ENCODE results near the gene HAUS7. TPM values are rescaled to one million over a fixed set of nuclear protein-coding genes. Genes with fewer than 3 reads are reported as not detected.

The HAUS7 gene
- total RNA-seq, 2 experiments from 2014 or later: 24.4 to 25.6 TPM

GRCh38 chrX:153465691-153466380 is 4.5 kb downstream of the HAUS7 start:
- H3K9me3 ChIP-seq (ENCODE audit: control insufficient read depth in 1 of 2, insufficient read depth in 1 of 2, low read length in 2 of 2): no peaks in the 10 kb centered on the region
- no peak overlapping the region for H3K27ac ChIP-seq (ENCODE audit: low read depth in 1 of 2, low read length in 2 of 2)
- H3K27me3 ChIP-seq (ENCODE audit: control insufficient read depth in 1 of 2, insufficient read depth in 2 of 2, low read length in 2 of 2): no peaks in the 10 kb centered on the region
- ATAC-seq (ENCODE audit: poor library complexity): no peak
- ChIA-PET CTCF (no interaction called here), POLR2A (no interaction called here)
- Mint-ChIP-seq H3K9me3 (no peaks in the 10 kb centered on the region), H3K27ac (no peak overlapping the region), H3K4me1 (ENCODE audit: low read depth) (peaks cover under 1% of the 10 kb centered on the region), H3K4me3 (no peak overlapping the region), H3K27me3 (no peaks in the 10 kb centered on the region), H3K36me3 (ENCODE audit: low read depth) (peaks cover 22% of the 10 kb centered on the region)
- no peak overlapping the region for H3K4me3 ChIP-seq (ENCODE audit: low read length)
- TF ChIP-seq, protein P1, sequence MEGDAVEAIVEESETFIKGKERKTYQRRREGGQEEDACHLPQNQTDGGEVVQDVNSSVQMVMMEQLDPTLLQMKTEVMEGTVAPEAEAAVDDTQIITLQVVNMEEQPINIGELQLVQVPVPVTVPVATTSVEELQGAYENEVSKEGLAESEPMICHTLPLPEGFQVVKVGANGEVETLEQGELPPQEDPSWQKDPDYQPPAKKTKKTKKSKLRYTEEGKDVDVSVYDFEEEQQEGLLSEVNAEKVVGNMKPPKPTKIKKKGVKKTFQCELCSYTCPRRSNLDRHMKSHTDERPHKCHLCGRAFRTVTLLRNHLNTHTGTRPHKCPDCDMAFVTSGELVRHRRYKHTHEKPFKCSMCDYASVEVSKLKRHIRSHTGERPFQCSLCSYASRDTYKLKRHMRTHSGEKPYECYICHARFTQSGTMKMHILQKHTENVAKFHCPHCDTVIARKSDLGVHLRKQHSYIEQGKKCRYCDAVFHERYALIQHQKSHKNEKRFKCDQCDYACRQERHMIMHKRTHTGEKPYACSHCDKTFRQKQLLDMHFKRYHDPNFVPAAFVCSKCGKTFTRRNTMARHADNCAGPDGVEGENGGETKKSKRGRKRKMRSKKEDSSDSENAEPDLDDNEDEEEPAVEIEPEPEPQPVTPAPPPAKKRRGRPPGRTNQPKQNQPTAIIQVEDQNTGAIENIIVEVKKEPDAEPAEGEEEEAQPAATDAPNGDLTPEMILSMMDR (IDR thresholded peaks at IDR 0.05): no peak
- intact Hi-C loops (cut with DNase I, micrococcal nuclease): no loop called here
- H3K4me1 ChIP-seq (ENCODE audit: insufficient read depth, low read length): peaks cover 17% of the 10 kb centered on the region
- peaks cover 21% of the 10 kb centered on the region for H3K36me3 ChIP-seq (ENCODE audit: insufficient read depth, low read length)
- no peak for DNase-seq

DNA sequence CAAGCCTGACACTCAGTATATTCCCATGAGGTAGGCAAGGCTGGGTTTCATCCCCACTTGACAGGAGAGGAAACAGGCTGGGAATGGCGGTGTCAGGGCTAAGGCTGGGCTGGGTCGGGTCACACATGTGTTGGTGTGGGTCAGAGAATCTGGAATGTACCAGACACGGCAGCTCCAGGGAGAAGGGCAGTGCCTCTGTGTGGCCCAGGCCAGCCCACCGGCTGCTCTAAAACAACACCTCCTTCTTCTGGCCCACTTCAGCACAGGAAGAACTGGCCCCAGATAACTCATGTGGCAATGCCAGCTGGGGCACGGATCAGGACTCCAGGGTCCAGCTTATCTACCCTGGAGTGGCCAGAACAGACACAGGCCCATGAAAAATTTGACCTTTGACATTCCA is 6.3 kb downstream of the HAUS7 start:
- Mint-ChIP-seq H3K4me3 (no peak overlapping the region), H3K27me3 (no peaks in the 10 kb centered on the region), H3K9me3 (no peaks in the 10 kb centered on the region), H3K27ac (no peak overlapping the region), H3K36me3 (ENCODE audit: low read depth) (peaks cover 34% of the 10 kb centered on the region), H3K4me1 (ENCODE audit: low read depth) (no peaks in the 10 kb centered on the region)
- Histone ChIP-seq H3K4me3 (ENCODE audit: low read length) (no peak overlapping the region), H3K4me1 (ENCODE audit: insufficient read depth, low read length) (peaks cover 7% of the 10 kb centered on the region), H3K36me3 (ENCODE audit: insufficient read depth, low read length) (peaks cover 28% of the 10 kb centered on the region), H3K9me3 (ENCODE audit: control insufficient read depth in 1 of 2, insufficient read depth in 1 of 2, low read length in 2 of 2) (no peaks in the 10 kb centered on the region), H3K27me3 (ENCODE audit: control insufficient read depth in 1 of 2, insufficient read depth in 2 of 2, low read length in 2 of 2) (no peaks in the 10 kb centered on the region), H3K27ac (ENCODE audit: low read depth in 1 of 2, low read length in 2 of 2) (no peak overlapping the region)
- POLR2A ChIA-PET: no interaction called here
- ATAC-seq (ENCODE audit: poor library complexity): no peak
- TF ChIP-seq, protein P1 (IDR thresholded peaks at IDR 0.05): no peak
- DNase-seq: no peak
- intact Hi-C loops (cut with DNase I, micrococcal nuclease): no loop called here
- CTCF ChIA-PET: no interaction called here

DNA sequence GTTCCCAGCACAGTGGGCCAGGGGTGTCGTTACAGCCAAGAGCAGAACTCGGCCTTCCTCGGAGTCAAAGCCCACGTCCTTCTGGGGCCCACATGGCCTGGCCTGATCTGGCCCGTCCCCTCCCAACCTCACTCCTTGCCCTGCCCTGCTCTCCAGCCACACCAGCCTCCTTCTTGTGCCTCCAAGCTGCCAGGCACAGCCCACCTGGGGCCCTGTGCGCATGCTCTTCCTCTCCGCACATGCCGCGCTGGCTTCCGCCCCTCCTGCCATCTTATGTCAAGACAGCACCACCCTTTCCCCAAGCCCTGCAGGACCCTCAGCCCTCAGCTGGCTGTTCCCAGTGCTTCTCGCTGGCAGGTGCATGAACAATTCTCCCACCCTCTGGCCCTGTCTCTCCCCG is 6.8 kb downstream of the HAUS7 start:
- TF ChIP-seq, protein P1 (IDR thresholded peaks at IDR 0.05): no peak
- no peak overlapping the region for H3K4me3 Mint-ChIP-seq

More for the DNA sequence above, 6.8 kb downstream of the HAUS7 start:
- CTCF ChIA-PET: no interaction called here
- Mint-ChIP-seq H3K27ac (no peak overlapping the region), H3K27me3 (no peaks in the 10 kb centered on the region), H3K36me3 (ENCODE audit: low read depth) (peaks cover 40% of the 10 kb centered on the region), H3K9me3 (no peaks in the 10 kb centered on the region), H3K4me1 (ENCODE audit: low read depth) (no peaks in the 10 kb centered on the region)
- POLR2A ChIA-PET: no interaction called here
- Histone ChIP-seq H3K4me1 (ENCODE audit: insufficient read depth, low read length) (peaks cover 2% of the 10 kb centered on the region), H3K9me3 (ENCODE audit: control insufficient read depth in 1 of 2, insufficient read depth in 1 of 2, low read length in 2 of 2) (no peaks in the 10 kb centered on the region), H3K27me3 (ENCODE audit: control insufficient read depth in 1 of 2, insufficient read depth in 2 of 2, low read length in 2 of 2) (no peaks in the 10 kb centered on the region), H3K4me3 (ENCODE audit: low read length) (no peak overlapping the region), H3K36me3 (ENCODE audit: insufficient read depth, low read length) (peaks cover 26% of the 10 kb centered on the region), H3K27ac (ENCODE audit: low read depth in 1 of 2, low read length in 2 of 2) (no peak overlapping the region)
- ATAC-seq (ENCODE audit: poor library complexity): no peak
- DNase-seq: no peak
- intact Hi-C loops (cut with DNase I, micrococcal nuclease): no loop called here
